ENCODE measurements around the gene MDGA2. TPM values are rescaled to one million over a fixed set of nuclear protein-coding genes. Genes with fewer than 3 reads are reported as not detected.
"Not testable (repeated sequence)": the region's sequence is repeated elsewhere in the genome, so short reads cannot be mapped to it uniquely, and the experiment has no call there.

Gene MDGA2
- total RNA-seq, 1 experiment from 2014 or later, result not detected

DNA sequence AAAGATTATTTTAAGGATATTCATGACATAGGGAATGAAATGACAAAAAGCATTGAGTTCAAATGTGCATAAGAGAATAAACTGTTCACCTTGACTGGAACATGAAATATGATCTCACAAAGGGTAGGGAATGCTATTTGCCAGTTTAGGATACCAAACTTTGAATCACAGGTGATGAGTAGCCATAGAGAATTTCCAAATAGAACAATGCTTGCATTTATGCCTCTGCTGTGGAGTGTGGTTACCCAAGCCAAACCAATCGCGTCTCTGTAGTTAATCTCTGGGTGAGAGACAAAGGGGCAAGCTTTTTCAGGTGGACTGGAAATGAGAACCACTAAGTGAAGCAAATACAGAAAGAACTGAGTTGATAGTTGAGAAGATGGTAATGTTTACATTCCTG, 652.7 kb downstream of the MDGA2 start:
- no peaks in the 10 kb centered on the region for H3K36me3 ChIP-seq
- no peak overlapping the region for H3K4me3 ChIP-seq
- H3K9me3 ChIP-seq, result no peaks in the 10 kb centered on the region
- H3K27me3 ChIP-seq, result no peaks in the 10 kb centered on the region
- DNase-seq, result no peak

DNA sequence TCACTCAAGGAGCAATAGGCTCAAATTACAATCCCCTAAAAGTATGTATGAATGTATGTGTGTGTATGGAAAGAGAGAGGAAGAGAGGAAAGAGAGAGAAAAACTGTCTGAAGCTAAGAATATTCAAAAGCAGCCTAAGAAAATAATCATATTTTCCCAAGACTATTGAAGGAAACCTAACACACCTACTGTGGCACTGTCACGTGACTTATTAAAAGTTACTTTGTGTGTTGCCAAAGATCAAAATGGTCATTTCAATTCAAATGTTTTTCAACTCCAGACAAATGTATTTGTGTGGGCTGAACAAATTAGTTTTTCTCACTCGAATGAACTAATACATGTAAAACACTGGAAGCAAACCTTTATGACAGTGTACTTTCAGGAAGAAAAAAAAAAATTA, 654.9 kb downstream of the MDGA2 start:
- no peak overlapping the region for H3K4me3 ChIP-seq
- no peaks in the 10 kb centered on the region for H3K36me3 ChIP-seq
- H3K9me3 ChIP-seq, result no peaks in the 10 kb centered on the region
- DNase-seq, result no peak
- H3K27me3 ChIP-seq, result no peaks in the 10 kb centered on the region

DNA sequence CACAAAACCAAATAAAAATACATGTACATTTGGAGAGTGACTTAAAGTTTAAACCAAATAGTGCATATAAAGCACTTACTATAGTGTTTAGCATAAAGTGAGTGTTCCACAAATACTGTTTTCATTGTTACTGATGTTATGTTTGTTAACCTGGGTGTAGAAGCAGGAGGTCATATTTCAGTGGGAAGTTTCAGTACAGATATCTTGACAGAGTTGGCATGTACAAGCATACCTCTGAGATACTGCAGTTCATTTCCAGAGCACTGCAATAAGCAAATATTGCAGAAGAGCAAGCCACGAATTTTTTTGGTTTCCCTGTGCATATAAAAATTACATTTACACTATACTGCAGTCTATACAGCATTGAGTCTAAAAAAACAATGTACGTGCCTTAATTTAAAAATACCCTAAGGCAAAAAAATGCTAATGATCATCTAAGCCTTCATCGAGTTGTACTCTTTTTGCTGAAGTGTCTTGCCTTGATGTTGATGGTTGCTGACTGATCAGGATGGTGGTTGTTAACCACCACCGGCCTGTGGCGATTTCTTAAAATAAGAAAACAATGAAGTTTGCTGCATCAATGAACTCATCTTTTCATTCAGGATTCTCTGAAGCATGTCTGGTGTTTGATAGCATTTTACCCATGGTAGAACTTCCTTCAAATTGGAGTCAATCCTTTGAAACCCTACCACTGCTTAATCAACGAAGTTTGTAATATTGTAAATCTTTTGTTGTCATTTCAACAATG, 662.7 kb downstream of the MDGA2 start:
- H3K27me3 ChIP-seq, result no peaks in the 10 kb centered on the region
- DNase-seq, result no peak
- no peak overlapping the region for H3K4me3 ChIP-seq
- no peaks in the 10 kb centered on the region for H3K9me3 ChIP-seq
- no peaks in the 10 kb centered on the region for H3K36me3 ChIP-seq

DNA sequence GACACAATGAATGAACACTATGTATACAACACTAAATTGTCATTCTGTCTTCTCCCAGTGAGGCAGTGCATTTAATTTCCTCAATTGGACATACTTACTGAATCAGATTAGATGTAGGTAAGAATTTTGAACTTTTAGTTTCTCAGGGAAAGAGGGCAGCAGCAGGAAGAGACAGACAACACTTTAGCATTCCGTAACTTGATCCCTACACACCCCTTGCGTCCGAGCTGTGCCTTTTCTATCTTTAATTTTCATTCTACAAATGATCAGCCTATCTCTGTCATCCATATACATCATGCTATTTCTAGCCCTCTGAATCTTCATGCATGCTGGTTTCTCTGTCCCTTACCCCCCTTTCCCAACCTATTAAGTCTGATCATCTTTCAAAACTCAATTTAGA, 665.8 kb downstream of the MDGA2 start:
- H3K4me3 ChIP-seq, result no peak overlapping the region
- H3K36me3 ChIP-seq, result no peaks in the 10 kb centered on the region
- H3K27me3 ChIP-seq, result no peaks in the 10 kb centered on the region
- H3K9me3 ChIP-seq, result no peaks in the 10 kb centered on the region
- no peak for DNase-seq

DNA sequence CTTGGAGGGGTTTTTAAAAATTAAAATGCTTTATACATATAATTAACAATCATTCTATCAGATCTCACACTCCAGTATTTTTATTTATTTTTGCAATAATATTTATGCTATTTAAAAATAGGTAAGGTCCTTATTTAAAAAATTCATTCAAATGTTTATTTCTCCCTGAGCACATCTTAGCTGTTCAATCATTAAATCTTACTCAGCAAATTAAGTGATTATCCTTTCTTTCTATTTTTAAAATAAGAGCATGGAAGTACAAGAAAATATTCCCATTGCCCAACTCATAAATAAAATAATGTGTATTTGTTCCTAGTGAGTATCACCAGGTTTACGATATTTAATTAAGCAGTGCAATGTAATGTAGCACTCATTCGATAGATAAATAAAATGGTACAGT, 666.7 kb downstream of the MDGA2 start:
- Histone ChIP-seq H3K36me3 (no peaks in the 10 kb centered on the region), H3K4me3 (no peak overlapping the region), H3K9me3 (no peaks in the 10 kb centered on the region), H3K27me3 (no peaks in the 10 kb centered on the region)
- DNase-seq, result no peak

DNA sequence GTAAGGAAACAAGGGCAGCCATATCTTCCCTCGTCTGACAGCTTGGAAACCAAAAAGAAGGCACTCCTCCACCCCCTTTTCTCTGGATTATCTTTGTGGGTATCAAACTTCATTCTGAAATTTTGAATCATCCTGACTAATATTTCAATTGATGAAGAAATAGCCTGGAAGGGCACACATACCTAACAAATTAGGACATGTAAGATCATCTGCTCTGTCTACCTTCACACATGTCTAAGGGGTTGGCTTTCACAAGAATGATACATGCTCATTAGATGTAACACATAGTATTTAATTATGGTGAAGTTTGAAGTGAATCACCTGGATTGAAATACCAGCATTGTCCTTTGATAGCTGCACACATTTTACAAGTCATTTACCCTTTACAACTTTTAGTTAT, 675.7 kb downstream of the MDGA2 start:
- Histone ChIP-seq H3K9me3 (no peaks in the 10 kb centered on the region), H3K4me3 (no peak overlapping the region), H3K36me3 (no peaks in the 10 kb centered on the region), H3K27me3 (no peaks in the 10 kb centered on the region)
- DNase-seq, result no peak

DNA sequence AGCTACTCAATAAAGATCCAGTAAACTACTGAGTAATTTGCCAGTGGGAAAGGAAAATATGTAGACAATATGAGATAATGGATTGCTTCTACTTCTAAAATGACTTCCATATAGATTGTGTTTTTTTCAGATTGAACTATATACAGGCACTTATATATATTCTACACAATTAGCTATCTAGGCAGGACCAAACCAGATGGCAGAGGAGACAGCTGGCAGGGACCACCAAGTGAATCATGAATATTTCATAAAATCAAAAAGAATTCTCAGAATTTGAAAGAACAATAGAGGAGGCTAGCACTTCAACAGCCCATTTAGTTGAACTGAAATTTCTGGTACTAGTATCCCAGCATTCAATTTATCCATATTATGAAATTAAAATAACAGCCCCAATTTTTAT, 685.8 kb downstream of the MDGA2 start:
- H3K36me3 ChIP-seq, result no peaks in the 10 kb centered on the region
- no peaks in the 10 kb centered on the region for H3K27me3 ChIP-seq
- DNase-seq, result no peak
- no peak overlapping the region for H3K4me3 ChIP-seq
- H3K9me3 ChIP-seq, result no peaks in the 10 kb centered on the region

DNA sequence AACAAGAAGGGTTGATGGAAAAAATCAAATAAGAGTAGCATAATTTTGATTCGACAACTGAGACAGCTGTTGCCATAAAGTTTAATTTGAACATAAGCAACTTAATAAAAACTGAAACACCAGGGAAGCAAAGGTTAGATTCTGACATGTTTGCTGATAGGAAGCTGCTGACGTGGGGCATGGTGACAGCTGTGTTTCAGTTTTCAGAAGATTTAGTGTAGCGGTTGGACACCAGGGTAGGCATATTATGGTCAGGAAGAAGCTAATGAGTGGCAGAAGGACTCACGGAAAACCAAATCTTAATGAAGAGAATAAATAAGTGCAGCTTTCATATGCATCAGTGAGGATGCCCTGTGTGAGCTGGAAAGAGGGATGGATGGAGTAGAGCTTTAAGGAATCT, 687.1 kb downstream of the MDGA2 start:
- H3K36me3 ChIP-seq, result no peaks in the 10 kb centered on the region
- DNase-seq, result no peak
- H3K4me3 ChIP-seq, result no peak overlapping the region
- no peaks in the 10 kb centered on the region for H3K9me3 ChIP-seq
- no peaks in the 10 kb centered on the region for H3K27me3 ChIP-seq

DNA sequence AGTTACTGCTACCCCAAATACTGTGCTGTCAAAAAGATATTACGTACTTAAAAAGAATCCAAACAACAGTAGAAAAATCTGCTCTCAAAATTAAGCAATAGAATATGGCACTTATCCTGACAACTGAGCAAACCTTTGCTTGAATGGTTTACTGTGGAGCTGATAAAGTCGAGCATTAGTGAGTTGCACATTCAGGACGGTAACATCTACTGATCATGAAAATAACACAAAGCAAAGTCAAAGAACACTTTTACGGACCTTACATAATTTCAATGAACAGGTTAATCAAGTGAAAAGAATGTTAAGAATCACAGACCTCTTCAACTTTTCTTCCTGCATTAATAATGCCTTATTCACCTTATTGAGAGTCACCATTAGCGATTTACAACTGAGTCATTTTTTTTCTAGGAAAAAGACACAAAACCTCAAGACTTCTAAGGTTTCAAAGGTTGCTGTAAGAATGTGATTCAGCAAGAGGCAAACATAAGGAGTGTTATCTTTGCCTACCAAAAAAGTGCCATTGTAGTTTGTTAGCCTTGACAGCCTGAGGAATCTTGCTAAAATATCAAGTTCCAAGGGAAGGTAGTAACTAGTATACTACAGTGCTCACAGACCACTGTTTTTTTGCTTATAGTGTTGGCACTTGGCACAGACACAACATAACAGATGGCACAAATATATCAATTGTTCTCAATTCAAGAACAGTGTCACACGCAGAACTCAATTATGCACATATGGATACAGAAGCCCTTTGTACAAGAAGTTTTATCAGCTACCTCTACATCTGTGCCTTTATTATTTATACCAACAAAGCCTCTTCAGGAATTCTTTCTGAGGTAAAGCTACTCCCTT, 689.6 kb downstream of the MDGA2 start:
- Histone ChIP-seq H3K4me3 (no peak overlapping the region), H3K27me3 (no peaks in the 10 kb centered on the region), H3K9me3 (no peaks in the 10 kb centered on the region), H3K36me3 (no peaks in the 10 kb centered on the region)
- no peak for DNase-seq

DNA sequence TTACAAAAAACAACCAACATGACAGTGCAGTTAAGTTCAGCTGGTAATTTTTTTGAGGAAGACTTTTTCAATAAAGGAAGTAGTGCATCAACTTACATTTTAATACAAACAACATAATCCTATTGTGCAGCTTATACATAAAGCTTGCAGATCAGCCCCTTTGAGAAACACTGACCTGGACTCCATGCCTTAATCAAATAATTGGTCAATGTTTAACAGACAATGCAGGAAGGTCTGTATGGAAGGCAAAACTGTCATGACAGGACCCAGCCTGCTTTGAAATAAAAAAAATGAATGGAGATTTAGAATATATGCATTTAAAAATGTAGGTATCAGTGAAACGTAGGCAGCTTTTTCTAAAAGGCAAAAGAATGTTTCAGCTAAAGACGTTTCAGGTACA, 702.1 kb downstream of the MDGA2 start:
- H3K4me3 ChIP-seq, result no peak overlapping the region
- no peaks in the 10 kb centered on the region for H3K36me3 ChIP-seq
- DNase-seq, result no peak
- no peaks in the 10 kb centered on the region for H3K9me3 ChIP-seq
- no peaks in the 10 kb centered on the region for H3K27me3 ChIP-seq

DNA sequence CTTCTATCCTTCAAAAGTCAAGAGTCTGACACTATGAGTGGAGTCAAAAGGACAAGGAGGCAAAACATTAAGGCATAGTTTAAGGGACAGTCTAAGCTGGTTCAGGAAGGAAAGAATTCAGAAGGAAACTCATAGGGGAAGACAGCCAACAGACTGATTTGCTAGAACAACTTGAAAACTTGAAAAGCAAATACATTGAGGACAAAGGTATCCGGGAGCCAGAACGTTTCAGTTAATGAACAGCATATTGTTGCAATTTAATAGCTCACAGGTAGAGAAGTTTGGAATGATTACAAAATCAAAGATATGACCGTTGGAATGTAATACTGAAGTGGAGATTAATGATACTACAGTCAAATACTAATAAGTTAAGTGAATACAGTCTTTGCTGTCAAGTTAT, 711.0 kb downstream of the MDGA2 start:
- no peak for DNase-seq
- no peaks in the 10 kb centered on the region for H3K27me3 ChIP-seq
- H3K4me3 ChIP-seq, result no peak overlapping the region
- H3K9me3 ChIP-seq, result no peaks in the 10 kb centered on the region
- H3K36me3 ChIP-seq, result no peaks in the 10 kb centered on the region

DNA sequence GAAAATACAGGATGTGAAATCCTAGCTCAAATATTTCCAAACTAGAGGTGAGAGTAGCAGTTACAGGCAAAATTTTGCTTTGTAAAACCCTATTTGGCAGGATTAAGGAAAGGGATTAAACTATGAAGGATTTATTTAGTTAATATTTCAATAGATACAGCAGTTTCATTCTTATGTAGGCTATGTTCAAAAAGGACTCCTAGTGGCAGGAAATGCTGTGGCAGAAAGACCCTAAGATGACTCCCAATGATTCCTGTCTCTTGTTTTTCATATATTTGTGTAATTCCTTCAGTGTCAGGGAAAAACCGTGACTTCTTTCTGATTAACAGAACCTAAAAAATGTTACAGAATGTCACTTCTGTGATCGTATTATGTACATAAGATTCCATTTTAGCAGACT, 724.3 kb downstream of the MDGA2 start:
- DNase-seq, result no peak
- H3K9me3 ChIP-seq, result no peaks in the 10 kb centered on the region
- H3K36me3 ChIP-seq, result no peaks in the 10 kb centered on the region
- no peaks in the 10 kb centered on the region for H3K27me3 ChIP-seq
- no peak overlapping the region for H3K4me3 ChIP-seq

DNA sequence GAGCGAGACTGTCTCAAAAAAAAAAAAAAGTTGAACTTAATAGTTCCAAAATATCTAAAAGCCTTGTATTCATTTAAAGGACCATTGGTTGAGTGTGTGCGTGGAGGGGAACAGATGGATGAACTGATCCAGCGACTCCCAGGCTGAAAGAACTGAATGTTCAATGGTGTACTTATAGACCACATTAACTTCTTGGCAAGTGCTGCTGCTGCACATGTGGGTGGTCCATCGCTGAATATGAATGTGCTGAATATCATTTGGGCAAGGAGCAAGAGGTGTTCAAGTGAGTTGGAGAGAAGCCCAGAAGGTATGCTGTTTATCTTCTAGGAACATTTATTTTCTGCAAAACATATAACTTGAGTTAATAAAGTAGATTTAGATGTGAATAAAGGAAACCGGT, 734.8 kb downstream of the MDGA2 start:
- Histone ChIP-seq H3K36me3 (no peaks in the 10 kb centered on the region), H3K27me3 (no peaks in the 10 kb centered on the region), H3K4me3 (no peak overlapping the region), H3K9me3 (no peaks in the 10 kb centered on the region)
- DNase-seq, result no peak

DNA sequence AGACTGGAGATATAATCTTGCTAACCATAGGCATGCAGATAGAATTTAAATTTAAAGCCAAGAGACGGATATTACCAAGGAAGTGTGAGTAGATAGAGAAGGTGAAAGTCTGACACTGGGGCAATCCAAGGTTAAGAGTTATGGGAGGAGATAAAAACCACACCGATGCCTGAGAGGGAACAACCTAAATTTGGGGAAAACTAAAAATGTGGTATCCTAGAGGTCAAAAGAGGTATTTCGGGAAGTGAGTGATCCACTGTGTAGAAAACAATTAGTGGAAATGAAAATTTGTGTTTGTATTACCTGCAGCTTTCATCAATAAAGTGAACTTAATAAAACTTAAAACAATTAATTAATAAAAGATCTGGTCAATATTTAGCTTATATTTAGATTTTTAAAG, 754.9 kb downstream of the MDGA2 start:
- H3K4me3 ChIP-seq, result no peak overlapping the region
- no peaks in the 10 kb centered on the region for H3K27me3 ChIP-seq
- no peak for DNase-seq
- H3K36me3 ChIP-seq, result no peaks in the 10 kb centered on the region
- H3K9me3 ChIP-seq, result no peaks in the 10 kb centered on the region

DNA sequence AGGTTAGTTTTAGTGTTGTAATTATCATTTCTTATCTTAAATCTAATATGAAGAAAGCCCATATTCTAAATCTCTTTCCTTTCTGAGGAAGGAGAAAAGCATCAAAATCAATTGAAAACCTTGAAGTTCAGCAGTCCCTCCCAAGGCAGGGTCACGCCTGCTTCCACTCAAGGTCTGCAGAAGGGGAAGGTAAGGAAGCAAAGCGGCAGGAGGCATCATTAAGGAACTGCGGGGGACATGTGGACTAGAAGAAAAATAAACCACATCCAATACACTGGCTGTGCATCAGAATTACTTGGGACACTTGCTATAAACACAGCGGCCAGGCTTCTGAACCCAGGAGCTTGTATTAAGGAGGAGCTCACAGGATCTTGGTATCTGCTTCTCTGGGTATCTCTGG, 759.9 kb downstream of the MDGA2 start:
- H3K36me3 ChIP-seq, H3K27me3 ChIP-seq, H3K4me3 ChIP-seq, DNase-seq, H3K9me3 ChIP-seq: not testable (repeated sequence)

DNA sequence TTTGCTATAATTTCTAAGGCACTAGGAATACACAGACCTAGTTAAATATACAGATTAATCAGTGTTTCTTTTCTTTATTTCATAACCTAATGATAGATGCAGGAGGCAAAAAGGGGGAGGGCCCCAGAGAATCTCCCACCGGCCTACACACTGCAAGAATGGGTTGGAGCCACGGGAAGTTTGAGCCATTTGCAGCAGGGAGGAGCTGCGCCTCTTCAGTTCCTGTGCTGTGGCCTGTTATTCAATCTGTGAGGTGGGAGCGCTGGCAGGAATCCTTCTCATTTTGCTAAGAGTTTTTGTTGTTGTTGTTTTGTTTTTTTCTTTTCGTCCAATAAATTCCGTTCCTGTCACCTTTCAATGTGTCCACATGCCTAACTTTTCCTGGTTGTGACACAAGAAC, 772.6 kb downstream of the MDGA2 start:
- Histone ChIP-seq H3K4me3 (no peak overlapping the region), H3K36me3 (no peaks in the 10 kb centered on the region), H3K27me3 (no peaks in the 10 kb centered on the region), H3K9me3 (no peaks in the 10 kb centered on the region)
- no peak for DNase-seq

DNA sequence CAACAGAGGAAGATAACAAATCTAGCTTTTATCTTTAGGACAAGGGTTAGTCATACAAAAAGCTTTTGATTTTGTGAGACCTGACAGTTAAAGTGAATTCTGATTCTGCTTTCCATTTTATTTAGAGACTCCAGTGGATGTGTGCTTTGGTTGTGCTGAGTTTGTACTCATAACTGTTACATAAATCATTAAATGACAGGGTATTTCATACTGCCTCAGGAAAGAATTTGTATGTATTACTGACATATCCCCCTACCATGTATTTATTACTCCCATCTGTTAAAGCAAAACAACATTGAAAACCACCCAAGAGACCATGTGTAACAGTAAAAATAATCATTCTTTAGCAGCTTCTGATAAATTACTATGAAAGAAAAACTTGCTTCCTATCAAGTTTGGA, 780.9 kb downstream of the MDGA2 start:
- Histone ChIP-seq H3K36me3 (no peaks in the 10 kb centered on the region), H3K27me3 (no peaks in the 10 kb centered on the region), H3K4me3 (no peak overlapping the region), H3K9me3 (no peaks in the 10 kb centered on the region)
- no peak for DNase-seq

DNA sequence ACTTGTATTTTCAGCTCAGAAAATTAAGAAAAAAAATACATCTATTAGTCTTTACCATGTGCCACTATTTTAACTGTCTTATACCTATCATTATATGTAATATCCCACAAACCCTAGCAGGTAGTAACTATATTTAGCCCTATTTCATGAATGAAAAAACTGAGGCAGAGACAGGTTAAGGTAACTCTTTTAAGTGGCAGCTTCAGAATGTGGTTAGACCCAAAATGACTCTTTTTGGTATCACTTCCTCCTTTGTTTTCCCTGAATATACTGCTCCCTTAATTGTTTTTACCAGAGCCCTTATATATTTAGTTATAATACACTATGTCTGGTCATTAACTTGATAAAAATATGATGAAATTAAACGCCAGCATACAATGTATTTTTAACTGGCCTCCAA, 788.3 kb downstream of the MDGA2 start:
- Histone ChIP-seq H3K9me3 (no peaks in the 10 kb centered on the region), H3K4me3 (no peak overlapping the region), H3K27me3 (no peaks in the 10 kb centered on the region), H3K36me3 (no peaks in the 10 kb centered on the region)
- DNase-seq, result no peak

All from MG63 (cell line).